ENCODE measurements around the gene RHBDF1.
"Not testable (repeated sequence)": the region's sequence is repeated elsewhere in the genome, so short reads cannot be mapped to it uniquely, and the experiment has no call there.

The RHBDF1 gene

DNA sequence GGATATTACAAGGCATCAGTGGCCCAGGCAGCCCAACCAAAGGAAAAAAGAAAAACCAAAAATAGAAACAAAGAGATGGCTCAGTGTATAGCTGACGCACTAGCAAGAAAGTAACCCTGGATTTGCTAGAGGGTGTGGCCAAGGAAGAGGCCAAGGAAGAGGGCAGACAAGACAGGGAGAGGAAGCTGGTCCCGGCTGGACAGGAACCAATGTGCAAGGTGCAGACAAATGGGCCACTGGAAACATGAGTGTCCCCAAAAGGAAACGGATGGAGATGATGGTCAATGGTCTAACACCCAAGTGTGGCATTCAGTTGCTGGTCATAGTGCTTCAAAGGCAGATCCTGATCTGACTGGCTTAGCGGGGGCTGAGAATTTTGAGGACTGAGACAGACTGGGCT is 29.7 kb downstream of the RHBDF1 start:
- peaks cover 40% of the 10 kb centered on the region for H3K4me1 Mint-ChIP-seq
- no peaks in the 10 kb centered on the region for H3K9me3 Mint-ChIP-seq
- peak overlapping the region; percentile 36 for H3K27ac Mint-ChIP-seq
- H3K4me3 Mint-ChIP-seq, result no peak overlapping the region
- ATAC-seq (no peak), DNase-seq (ENCODE audit: low spot score in 2 of 2) (no peak)
- peaks cover 86% of the 10 kb centered on the region for H3K36me3 Mint-ChIP-seq

DNA sequence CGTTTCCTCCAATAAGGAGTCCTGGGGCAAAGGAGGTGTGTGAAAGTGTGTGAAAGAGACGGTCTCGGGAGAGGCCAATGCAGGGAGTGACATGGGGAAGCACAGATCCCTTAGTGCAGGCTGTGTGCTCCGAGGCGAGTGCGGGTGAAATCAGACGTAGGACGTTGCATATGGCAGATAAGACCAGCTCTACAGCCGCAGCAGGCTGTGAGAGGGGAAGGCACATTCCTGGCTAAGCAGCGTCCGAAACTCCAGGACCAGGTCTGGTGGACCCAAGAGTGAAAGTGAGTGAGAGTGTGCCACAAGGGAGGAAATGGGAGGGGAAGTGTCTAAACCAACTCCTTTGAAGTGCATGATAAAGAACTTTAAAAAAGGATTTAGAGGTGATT is 30.4 kb downstream of the RHBDF1 start:
- DNase-seq (ENCODE audit: low spot score in 2 of 2) (no peak), ATAC-seq (no peak)
- Mint-ChIP-seq H3K36me3 (peaks cover 83% of the 10 kb centered on the region), H3K9me3 (no peaks in the 10 kb centered on the region), H3K4me1 (peaks cover 40% of the 10 kb centered on the region), H3K4me3 (no peak overlapping the region), H3K27ac (peak overlapping the region; percentile 36)

DNA sequence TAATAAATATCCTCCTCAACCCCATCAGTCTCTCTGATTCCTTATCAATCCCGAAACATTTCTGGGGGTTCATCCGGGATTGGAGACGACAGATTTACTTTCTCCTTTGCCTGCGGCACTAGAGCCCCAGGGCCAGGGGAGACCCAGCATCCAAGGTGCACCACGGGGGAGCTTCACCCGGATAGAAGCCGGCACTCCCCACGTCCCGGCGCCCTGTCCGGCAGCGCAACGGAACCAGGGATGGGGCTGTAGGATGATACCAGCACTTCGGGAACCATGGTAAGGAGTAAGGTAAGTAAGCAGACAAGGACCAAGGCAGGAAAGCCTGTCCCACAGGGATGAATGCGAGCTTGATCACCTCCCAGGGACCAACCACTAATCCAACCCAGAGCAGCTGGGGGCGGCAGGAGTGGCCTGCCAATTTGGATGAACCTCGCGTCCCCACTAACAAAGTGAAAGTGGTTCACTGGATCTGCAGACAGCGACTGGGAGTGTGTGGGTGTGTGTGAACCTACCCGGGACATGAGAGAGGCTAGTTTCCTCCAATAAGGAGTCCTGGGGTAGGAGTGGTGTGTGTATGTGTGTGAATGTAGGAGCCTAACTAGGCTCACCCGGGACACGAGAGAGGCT is 30.9 kb downstream of the RHBDF1 start:
- Mint-ChIP-seq H3K9me3 (no peaks in the 10 kb centered on the region), H3K4me1 (peaks cover 40% of the 10 kb centered on the region), H3K36me3 (peaks cover 78% of the 10 kb centered on the region), H3K4me3 (no peak overlapping the region), H3K27ac (peak overlapping the region; percentile 36)
- DNase-seq (ENCODE audit: low spot score in 2 of 2) (no peak), ATAC-seq (no peak)

DNA sequence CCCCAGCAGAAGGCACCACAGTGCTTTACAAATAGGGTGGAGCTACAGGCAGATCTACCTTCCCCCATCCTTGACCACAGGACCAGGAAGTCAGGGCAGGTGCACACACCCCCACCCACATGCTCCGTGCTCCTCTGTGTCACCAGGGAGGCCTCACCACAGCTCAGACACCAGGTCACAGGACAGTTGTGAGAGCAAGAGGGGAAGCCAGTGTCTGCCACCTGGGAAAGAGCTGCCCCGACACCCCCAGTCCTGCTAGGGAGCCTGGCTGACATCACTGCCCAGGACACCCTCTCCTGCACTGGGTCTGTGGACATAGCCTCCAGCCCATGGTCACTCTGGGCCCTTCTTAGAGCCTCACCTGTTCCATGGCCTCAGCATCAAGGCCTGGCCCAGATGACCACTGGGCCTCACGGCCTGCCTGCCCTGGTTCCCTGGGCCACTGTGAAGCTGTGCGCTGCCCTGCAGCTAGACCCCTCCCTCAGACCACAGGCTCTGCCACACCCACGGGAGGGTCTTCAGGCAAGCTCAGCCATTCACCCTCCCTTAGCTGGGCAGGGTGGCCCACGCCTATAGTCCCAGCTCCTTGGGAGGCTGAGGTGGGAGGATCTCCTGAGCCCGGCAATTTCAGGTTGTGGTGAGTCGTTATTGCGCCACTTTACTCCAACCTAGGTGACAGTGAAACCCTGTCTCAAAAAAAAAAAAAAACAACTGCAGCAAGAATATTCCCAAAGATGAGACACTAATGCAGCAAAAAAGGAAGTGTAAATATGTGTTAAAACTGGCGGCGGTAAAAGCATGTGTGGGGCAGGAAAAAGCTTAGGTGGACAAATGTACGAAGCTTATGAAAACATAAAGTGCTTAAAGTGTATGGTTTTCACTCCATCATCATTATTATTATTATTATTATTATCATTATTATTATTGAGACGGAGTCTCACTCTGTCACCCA is 33.2 kb downstream of the RHBDF1 start:
- Mint-ChIP-seq H3K4me1 (peaks cover 47% of the 10 kb centered on the region), H3K36me3 (peaks cover 65% of the 10 kb centered on the region), H3K9me3 (no peaks in the 10 kb centered on the region), H3K4me3 (no peak overlapping the region), H3K27ac (peak overlapping the region; percentile 81)
- ATAC-seq, result peak; percentile 93
- DNase-seq (ENCODE audit: low spot score in 2 of 2), result peak in 1 of 2 donors; percentile 50

DNA sequence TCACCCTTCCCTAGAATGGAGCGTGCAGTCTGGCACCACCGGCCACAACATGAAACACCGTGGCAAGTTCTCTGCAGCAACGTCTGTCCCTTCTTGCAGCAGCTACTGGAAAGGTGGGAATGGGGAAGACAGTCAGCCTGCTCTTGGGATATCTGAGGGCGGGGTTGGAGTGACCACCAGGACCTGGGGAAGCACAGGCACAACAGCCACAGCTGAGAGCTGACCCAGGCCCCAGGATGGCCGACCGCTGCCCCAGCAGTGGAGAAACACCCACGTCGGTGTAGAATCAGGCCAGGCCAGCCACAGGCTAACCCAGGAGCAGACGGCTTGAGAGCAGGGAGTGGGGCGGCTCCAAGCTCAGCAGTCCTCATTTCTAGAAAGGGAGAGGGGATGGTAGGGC is 34.2 kb downstream of the RHBDF1 start:
- not testable (repeated sequence) for DNase-seq (ENCODE audit: low spot score in 2 of 2); H3K9me3 Mint-ChIP-seq; H3K4me3 Mint-ChIP-seq; ATAC-seq
- Mint-ChIP-seq H3K36me3 (peaks cover 55% of the 10 kb centered on the region), H3K4me1 (peaks cover 42% of the 10 kb centered on the region), H3K27ac (peak overlapping the region; percentile 81)

DNA sequence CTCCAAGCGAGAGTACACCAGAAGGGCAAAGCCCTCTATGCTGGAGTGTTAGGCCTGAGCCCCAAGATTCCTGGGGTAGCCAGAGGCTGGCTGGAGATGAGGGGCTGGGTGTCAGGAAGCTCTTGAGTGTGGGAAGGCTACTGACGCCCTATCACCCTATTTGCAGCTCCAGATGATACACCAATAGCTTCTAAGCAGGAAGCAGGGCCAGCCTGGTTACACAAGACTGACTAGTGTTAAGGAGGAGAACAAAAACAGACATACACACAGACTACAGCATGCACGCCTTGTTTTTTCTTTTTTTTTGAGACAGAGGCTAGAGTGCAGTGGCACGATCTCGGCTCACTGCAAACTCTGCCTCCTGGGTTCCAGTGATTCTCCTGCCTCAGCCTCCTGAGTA is 34.9 kb downstream of the RHBDF1 start:
- Mint-ChIP-seq H3K4me1 (peaks cover 35% of the 10 kb centered on the region), H3K4me3 (no peak overlapping the region), H3K36me3 (peaks cover 48% of the 10 kb centered on the region), H3K27ac (peak overlapping the region; percentile 81), H3K9me3 (no peaks in the 10 kb centered on the region)
- ATAC-seq, result no peak
- peak in 1 of 2 donors; percentile 20 for DNase-seq (ENCODE audit: low spot score in 2 of 2)

DNA sequence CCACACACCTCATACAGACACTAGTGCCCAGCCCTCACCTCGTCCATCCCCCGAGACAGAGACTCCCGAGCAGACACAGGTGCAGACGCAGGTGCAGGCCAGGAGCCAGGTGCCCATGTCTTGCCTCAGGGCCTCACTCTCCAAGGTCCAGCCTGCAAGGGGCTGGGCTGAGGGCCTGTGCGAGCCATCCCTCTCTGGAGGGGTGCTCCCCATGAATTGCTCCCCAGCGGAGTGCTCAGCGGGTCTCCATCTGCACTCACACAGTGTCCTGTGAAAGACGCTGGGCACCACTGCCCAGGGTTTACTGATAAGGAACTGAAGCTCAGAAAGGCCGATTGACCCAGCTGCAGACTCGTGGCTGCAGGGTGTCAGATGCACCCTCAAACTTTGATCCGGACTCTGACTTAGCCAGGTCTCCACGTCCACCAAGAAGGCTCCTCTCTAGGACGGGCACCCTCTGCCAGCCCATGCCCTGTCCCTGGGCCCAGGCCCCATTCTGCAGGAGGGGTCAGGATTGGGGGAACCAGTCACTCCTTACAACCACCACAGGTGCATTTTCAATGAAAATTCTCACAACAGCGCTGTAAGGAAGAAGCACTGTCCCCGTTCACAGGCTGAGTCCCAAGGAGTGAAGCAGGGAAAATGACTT is 36.0 kb downstream of the RHBDF1 start:
- H3K4me1 Mint-ChIP-seq, result peaks cover 24% of the 10 kb centered on the region
- no peak overlapping the region for H3K4me3 Mint-ChIP-seq

DNA sequence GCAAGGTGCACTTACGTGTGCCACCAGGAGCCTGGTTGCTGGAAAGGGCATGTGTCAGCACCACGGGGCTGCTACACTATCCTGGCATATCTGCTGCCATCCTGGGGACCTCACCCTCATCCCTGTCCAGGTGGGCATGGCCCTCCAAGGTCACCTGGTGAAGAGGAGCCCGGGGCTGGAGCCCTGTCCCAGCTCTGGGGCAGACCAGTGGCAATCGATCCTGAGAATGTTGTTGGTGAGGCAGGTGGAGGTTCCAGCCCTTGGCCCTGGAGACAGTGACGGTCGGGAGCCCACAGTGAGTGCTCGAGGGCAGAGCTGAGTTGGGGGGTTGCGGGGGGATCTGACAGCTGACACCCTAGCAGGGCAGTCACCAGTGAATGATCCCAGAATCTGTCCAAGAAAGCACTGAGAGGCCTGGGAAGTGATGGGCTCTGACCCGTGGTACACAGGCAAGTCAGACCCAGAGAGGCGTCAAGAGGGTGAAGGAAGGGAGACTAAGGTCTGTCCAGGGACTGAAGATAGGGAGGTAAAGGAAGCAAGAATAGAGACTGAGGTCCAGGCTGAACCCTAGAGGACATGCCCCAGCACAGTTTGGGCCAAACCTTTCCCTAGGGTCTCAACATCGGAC is 36.6 kb downstream of the RHBDF1 start:
- Mint-ChIP-seq H3K4me1 (peaks cover 22% of the 10 kb centered on the region), H3K9me3 (no peaks in the 10 kb centered on the region), H3K36me3 (peaks cover 32% of the 10 kb centered on the region), H3K4me3 (no peak overlapping the region), H3K27ac (no peak overlapping the region)
- DNase-seq (ENCODE audit: low spot score in 2 of 2) (peak in 1 of 2 donors; percentile 42), ATAC-seq (no peak)

More for the DNA sequence above, 36.0 kb downstream of the RHBDF1 start:
- Mint-ChIP-seq H3K36me3 (peaks cover 37% of the 10 kb centered on the region), H3K27ac (no peak overlapping the region), H3K9me3 (no peaks in the 10 kb centered on the region)
- DNase-seq (ENCODE audit: low spot score in 2 of 2) (peak in 1 of 2 donors; percentile 46), ATAC-seq (no peak)

DNA sequence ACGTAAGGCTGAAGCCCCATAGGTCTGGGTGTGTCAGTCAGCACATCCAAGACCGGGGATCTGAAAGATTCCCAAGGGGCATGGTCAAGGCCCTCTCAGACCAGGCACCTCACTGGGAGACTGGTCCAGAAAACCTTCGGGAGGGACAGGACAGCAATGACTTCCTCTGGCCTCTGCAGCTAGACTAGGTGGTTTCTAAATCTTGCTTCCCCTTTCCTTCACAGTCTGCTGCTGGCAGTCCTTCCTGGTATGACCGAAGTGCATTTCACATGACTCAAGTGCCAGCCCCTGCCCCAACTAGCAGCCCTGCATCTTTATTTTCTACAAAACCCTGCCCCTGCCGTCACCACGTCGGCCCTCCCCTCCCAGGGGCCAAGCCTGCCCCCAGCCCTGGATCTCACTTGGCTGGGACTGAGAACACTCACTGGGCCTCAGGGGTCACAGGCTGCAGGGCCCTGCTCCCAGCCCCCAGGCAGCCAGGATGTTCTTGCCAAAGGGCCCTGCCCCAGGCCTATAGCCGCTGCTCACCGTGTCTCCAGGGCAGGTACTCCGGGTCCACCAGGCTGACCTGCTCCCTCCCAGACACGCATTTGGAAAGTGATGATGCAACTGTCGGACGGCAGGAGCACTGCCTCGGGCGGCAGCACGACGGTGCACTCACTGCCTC is 37.3 kb downstream of the RHBDF1 start:
- Mint-ChIP-seq H3K9me3 (no peaks in the 10 kb centered on the region), H3K4me3 (no peak overlapping the region), H3K27ac (peak overlapping the region; percentile 18), H3K4me1 (peaks cover 22% of the 10 kb centered on the region), H3K36me3 (peaks cover 28% of the 10 kb centered on the region)
- ATAC-seq (no peak), DNase-seq (ENCODE audit: low spot score in 2 of 2) (peak in 1 of 2 donors; percentile 46)

DNA sequence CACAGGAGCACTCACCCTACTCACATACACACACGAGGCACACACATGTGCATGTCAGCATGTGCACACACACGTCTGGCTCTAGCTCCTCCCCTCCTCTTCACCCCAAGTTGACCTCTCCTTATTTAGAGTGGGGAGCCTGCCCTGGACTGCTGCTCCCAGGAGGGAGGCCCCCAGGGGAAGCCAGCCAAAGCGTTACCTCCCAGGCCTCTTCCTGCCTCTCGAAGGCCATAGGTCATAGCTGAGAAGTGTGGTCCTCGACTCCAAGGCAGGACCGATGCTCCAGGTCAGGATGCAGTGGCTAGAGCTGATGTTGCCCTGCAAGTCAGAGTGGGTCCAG is 37.8 kb downstream of the RHBDF1 start:
- Mint-ChIP-seq H3K27ac (peak overlapping the region; percentile 18), H3K4me3 (no peak overlapping the region)
- ATAC-seq, result no peak

DNA sequence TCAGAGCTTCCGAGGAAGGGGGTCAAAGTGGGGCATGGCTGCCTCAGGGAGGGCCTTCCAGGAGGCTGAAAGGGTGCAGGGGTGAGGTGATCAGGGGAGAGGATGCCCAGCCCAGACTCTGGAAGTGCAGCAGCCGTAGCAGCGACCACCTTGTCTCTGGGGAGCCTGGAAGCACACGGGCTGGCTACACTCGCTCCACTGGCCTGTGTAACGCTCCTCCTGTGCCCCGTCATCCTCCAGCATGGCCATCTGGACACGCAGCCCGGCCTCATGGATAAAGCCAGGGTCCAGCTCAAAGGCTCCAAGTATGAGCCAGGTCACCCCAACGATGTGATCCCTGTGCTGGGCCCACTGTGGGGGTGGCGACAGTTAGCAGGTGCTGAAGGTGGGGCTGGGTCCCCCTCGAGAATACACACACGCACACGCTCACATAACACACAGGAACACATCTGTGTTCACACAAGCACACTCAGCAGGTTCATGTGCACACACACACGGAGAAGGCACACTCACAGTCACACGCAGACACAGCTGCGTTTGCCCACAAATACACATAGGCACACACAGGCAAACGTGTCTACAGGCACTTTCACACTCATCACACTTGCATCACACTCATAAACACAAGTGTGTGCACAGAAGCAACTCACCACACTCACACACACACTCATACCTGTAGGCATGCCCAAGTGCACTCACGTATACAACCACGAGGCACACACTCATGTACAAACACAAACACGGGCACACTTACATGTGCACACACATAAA is 38.4 kb downstream of the RHBDF1 start:
- no peak overlapping the region for H3K4me3 Mint-ChIP-seq
- DNase-seq (ENCODE audit: low spot score in 2 of 2) (peak in 1 of 2 donors; percentile 43), ATAC-seq (no peak)
- peak overlapping the region; percentile 18 for H3K27ac Mint-ChIP-seq
- H3K36me3 Mint-ChIP-seq, result peaks cover 18% of the 10 kb centered on the region
- H3K9me3 Mint-ChIP-seq, result no peaks in the 10 kb centered on the region
- peaks cover 15% of the 10 kb centered on the region for H3K4me1 Mint-ChIP-seq

More for the DNA sequence above, 37.8 kb downstream of the RHBDF1 start:
- Mint-ChIP-seq H3K9me3 (no peaks in the 10 kb centered on the region), H3K4me1 (peaks cover 20% of the 10 kb centered on the region), H3K36me3 (peaks cover 23% of the 10 kb centered on the region)
- DNase-seq (ENCODE audit: low spot score in 2 of 2), result peak in 1 of 2 donors; percentile 47

DNA sequence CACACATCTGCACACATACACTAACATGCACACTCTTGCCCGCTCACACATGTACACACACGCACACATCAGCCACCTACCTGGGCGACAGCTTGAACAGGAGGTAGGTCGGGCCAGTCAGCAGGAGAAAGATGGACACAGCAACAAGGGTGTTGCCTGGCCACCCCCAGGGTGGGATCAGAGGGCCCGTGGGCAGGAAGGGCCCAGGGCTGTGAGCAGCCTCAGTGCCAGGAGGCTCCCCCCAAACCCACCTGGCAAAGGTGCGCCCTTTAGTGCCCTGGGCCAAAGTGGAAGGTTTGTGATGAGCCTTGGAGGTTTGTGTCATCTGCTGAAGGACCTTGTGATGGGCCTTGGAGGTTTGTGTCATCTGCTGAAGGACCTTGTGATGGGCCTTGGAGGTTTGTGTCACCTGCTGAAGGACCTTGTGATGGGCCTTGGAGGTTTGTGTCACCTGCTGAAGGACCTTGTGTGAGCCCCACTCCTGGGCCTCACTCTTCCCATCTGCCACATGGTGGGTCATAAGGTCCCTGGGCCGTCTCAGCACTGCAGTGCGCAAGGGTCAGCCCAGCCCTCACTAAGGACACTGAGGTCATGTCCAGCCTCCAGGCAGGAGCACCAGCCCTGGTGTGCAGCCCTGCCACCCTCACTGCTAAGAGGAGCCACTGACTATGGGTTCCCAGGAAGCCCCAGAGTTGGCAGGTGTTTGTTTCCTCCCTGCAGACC is 39.1 kb downstream of the RHBDF1 start:
- not testable (repeated sequence) for H3K4me3 Mint-ChIP-seq; DNase-seq (ENCODE audit: low spot score in 2 of 2); ATAC-seq; H3K9me3 Mint-ChIP-seq; H3K27ac Mint-ChIP-seq; H3K4me1 Mint-ChIP-seq
- H3K36me3 Mint-ChIP-seq, result peaks cover 18% of the 10 kb centered on the region

DNA sequence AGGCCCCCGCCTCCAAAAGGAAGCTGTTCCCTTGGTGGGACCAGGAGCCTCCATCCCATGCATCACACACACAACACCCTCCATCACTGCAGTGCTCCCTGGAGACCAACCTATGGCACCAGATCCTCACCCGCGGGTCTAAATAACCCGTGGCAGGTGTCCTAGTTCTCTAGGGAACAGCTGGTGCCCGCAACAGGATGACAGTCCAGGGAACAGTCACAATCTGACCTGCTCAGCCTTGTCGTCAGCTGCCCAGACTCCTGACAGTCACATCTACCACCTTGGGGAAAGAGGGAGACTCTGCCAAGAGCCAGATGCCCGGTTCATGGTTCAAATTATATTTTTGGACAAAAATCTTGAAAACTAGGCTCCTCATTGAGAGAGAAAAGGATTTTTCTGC is 41.8 kb downstream of the RHBDF1 start:
- not testable (repeated sequence) for DNase-seq (ENCODE audit: low spot score in 2 of 2); H3K4me3 Mint-ChIP-seq; H3K36me3 Mint-ChIP-seq; H3K27ac Mint-ChIP-seq; ATAC-seq; H3K4me1 Mint-ChIP-seq; H3K9me3 Mint-ChIP-seq
